DMS53 (cell line): ENCODE data around the gene CCDC136.

Experiments
- DNase-seq: peaks from one replicate; lab custom pipeline; 2025; lab: John Stamatoyannopoulos, UW

The CCDC136 gene

GRCh38 chr7:128805225-128805624, 13.5 kb downstream of the CCDC136 start:
- DNase-seq: no peak

GRCh38 chr7:128807191-128807590, 15.4 kb downstream of the CCDC136 start:
- no peak for DNase-seq

GRCh38 chr7:128809363-128809762, 17.6 kb downstream of the CCDC136 start:
- DNase-seq: no peak

- DNase-seq: no peak
These were observed 18.7 kb downstream of the CCDC136 start for GRCh38 chr7:128810473-128810872.

- no peak for DNase-seq
These were observed 19.2 kb downstream of the CCDC136 start for GRCh38 chr7:128810997-128811396.

GRCh38 chr7:128811631-128812430, 20.1 kb downstream of the CCDC136 start:
- DNase-seq: no peak

- no peak for DNase-seq
These were observed 20.9 kb downstream of the CCDC136 start for GRCh38 chr7:128812514-128813168.

GRCh38 chr7:128814499-128814898, 22.7 kb downstream of the CCDC136 start:
- no peak for DNase-seq

GRCh38 chr7:128815289-128815942, 23.6 kb downstream of the CCDC136 start:
- no peak for DNase-seq

GRCh38 chr7:128818694-128819093, 26.9 kb downstream of the CCDC136 start:
- no peak for DNase-seq

- no peak for DNase-seq
These were observed 30.0 kb downstream of the CCDC136 start for GRCh38 chr7:128821724-128822123.

- no peak for DNase-seq
These were observed 34.7 kb downstream of the CCDC136 start for GRCh38 chr7:128826512-128826911.

GRCh38 chr7:128826916-128827247, 35.1 kb downstream of the CCDC136 start:
- DNase-seq: no peak

- DNase-seq: peak; percentile 37
These were observed 35.6 kb downstream of the CCDC136 start for GRCh38 chr7:128827248-128827958.

GRCh38 chr7:128827971-128828711, 36.4 kb downstream of the CCDC136 start:
- DNase-seq: no peak

- DNase-seq: peak; percentile 56
These were observed 37.8 kb downstream of the CCDC136 start for GRCh38 chr7:128829391-128830166.

GRCh38 chr7:128830231-128831177, 38.7 kb downstream of the CCDC136 start, which contains the start of gene FLNC:
Gene FLNC, plus strand, starts transcription at chr7:128830406. Its CDS starts 232 bp downstream, at chr7:128830638.
- peak; percentile 72 for DNase-seq

- peak; percentile 60 for DNase-seq
These were observed 39.6 kb downstream of the CCDC136 start for GRCh38 chr7:128831178-128831993.
